SK-N-SH treated with all-trans-retinoic acid at 6 μM for 48 hours (cell line): ENCODE results near the gene SPACA9.

Source experiments
- RARB ChIP-seq: fragments of 250-450 bp; sonication (Bioruptor Pico); IDR thresholded peaks from 2 replicates; pipeline ENCODE4 v1.8.0; 2021; ENCODE audit warnings: mild to moderate bottlenecking, moderate library complexity
- ZFP3 ChIP-seq: fragments of 250-450 bp; sonication (Bioruptor Pico); IDR thresholded peaks from 2 replicates; pipeline ENCODE4 v1.5.0; 2020; ENCODE audit warnings: mild to moderate bottlenecking, moderate library complexity
- ZNF8 ChIP-seq: fragments of 450-650 bp; formaldehyde crosslinking; IDR thresholded peaks from 2 replicates; pipeline ENCODE4 v1.5.0; 2020; ENCODE audit warnings: mild to moderate bottlenecking, moderate library complexity
- TF ChIP-seq, protein P1 (sequence below): fragments of 250-450 bp; sonication (Bioruptor Pico); IDR thresholded peaks from 2 replicates; pipeline ENCODE4 v1.8.0; 2020; ENCODE audit warnings: mild to moderate bottlenecking, moderate library complexity, borderline replicate concordance
- TF ChIP-seq, protein P2 (sequence below): fragments of 250-450 bp; sonication (Bioruptor Pico); IDR thresholded peaks from 2 replicates; pipeline ENCODE4 v1.5.1; 2020; ENCODE audit warnings: low read depth, mild to moderate bottlenecking, moderate library complexity

DNA sequence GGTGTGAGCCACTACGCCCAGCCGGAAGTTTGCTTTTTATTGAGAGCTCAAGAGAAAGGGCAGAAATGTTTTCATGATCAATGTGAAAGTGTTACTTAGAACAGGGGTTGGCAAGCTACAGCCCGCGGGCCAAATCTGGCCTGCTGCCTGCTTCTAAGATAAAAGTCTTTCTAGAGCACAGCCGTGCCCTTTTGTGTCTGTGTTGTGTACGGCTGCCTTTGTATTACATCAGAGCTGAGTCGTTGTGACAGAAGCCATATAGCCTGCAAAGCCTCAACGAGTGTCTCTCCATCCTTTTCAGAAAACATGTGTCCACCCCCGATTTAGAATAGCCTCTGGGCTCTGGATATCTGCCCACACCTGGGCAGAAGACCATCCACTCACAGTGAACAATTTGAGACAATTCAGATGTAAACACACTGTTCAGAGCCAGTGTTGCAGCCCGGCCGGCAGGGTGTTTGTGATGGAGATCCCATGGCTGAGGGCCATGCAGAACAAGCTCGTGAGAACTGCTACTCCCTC lies 29.5 kb upstream of the SPACA9 start:
- TF ChIP-seq RARB (CRISPR knock-in tag), result no peak
- TF ChIP-seq, protein P1, sequence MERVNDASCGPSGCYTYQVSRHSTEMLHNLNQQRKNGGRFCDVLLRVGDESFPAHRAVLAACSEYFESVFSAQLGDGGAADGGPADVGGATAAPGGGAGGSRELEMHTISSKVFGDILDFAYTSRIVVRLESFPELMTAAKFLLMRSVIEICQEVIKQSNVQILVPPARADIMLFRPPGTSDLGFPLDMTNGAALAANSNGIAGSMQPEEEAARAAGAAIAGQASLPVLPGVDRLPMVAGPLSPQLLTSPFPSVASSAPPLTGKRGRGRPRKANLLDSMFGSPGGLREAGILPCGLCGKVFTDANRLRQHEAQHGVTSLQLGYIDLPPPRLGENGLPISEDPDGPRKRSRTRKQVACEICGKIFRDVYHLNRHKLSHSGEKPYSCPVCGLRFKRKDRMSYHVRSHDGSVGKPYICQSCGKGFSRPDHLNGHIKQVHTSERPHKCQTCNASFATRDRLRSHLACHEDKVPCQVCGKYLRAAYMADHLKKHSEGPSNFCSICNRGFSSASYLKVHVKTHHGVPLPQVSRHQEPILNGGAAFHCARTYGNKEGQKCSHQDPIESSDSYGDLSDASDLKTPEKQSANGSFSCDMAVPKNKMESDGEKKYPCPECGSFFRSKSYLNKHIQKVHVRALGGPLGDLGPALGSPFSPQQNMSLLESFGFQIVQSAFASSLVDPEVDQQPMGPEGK (CRISPR knock-in tag), result no peak
- TF ChIP-seq, protein P2, sequence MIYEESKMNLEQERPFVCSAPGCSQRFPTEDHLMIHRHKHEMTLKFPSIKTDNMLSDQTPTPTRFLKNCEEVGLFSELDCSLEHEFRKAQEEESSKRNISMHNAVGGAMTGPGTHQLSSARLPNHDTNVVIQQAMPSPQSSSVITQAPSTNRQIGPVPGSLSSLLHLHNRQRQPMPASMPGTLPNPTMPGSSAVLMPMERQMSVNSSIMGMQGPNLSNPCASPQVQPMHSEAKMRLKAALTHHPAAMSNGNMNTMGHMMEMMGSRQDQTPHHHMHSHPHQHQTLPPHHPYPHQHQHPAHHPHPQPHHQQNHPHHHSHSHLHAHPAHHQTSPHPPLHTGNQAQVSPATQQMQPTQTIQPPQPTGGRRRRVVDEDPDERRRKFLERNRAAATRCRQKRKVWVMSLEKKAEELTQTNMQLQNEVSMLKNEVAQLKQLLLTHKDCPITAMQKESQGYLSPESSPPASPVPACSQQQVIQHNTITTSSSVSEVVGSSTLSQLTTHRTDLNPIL (CRISPR knock-in tag), result no peak
- TF ChIP-seq ZNF8 (CRISPR knock-in tag), result no peak
- TF ChIP-seq ZFP3 (CRISPR knock-in tag), result no peak
